Mammary epithelial cell (primary cell): ENCODE measurements around the gene COPS7B.

Experiments
- EZH2 ChIP-seq: IDR thresholded peaks from 2 replicates; pipeline ENCODE4 v1.6.1; 2012; ENCODE audit warnings: low read length, inconsistent platforms, borderline replicate concordance
- TF ChIP-seq, protein P1 (sequence below), 2 donors: IDR thresholded peaks in 1 of 2; conservative IDR thresholded peaks in 1 of 2; 2 replicates each; pipeline ENCODE4 v1.5.1; 2011 to 2012; ENCODE audit warnings: inconsistent platforms in 2 of 2, low read length in 2 of 2, mild to moderate bottlenecking in 2 of 2, control low read depth in 1 of 2, low read depth in 1 of 2; ENCODE audit not compliant: insufficient read depth in 1 of 2; ENCODE audit errors: extremely low read depth in 1 of 2

DNA sequence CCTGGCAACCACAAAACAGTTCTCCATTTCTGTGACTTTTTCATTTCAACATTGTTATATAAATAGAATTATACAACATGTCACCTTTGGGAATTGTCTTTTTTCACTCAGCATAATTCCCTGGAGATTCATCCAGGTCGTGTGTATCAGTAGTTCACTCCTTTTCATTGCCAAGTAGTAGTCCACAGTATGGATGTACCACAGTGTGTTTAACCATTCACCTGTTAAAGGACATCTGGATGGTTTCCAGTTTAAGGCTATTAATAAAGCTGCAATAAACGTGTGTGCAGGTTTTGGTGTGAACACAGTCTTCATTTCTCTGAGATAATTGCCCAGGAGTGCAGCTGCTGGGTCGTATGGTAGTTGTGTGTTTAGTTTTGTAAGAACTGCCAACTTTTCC lies 35.7 kb downstream of the COPS7B start:
- TF ChIP-seq, protein P1, sequence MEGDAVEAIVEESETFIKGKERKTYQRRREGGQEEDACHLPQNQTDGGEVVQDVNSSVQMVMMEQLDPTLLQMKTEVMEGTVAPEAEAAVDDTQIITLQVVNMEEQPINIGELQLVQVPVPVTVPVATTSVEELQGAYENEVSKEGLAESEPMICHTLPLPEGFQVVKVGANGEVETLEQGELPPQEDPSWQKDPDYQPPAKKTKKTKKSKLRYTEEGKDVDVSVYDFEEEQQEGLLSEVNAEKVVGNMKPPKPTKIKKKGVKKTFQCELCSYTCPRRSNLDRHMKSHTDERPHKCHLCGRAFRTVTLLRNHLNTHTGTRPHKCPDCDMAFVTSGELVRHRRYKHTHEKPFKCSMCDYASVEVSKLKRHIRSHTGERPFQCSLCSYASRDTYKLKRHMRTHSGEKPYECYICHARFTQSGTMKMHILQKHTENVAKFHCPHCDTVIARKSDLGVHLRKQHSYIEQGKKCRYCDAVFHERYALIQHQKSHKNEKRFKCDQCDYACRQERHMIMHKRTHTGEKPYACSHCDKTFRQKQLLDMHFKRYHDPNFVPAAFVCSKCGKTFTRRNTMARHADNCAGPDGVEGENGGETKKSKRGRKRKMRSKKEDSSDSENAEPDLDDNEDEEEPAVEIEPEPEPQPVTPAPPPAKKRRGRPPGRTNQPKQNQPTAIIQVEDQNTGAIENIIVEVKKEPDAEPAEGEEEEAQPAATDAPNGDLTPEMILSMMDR (conservative IDR thresholded peaks at IDR 0.05 in 1 of 2, IDR thresholded peaks at IDR 0.05 in 1 of 2; ENCODE audit: extremely low read depth in 1 of 2, insufficient read depth in 1 of 2, low read depth in 1 of 2, low read length in 2 of 2) = no peak
- no peak for TF ChIP-seq EZH2
